ENCODE data around the gene CHST8.

- TF ChIP-seq CTCF (conservative IDR thresholded peaks at IDR 0.05), result no peak
- TF ChIP-seq EZH2 (IDR thresholded peaks at IDR 0.05; ENCODE audit: low read depth), result no peak
Observed at GRCh38 chr19:33621811-33622504, at the start of gene CHST8.
